GM21447 (cell line): Measurements from ENCODE around the gene AIMP1.
"Not testable (repeated sequence)": the region's sequence is repeated elsewhere in the genome, so short reads cannot be mapped to it uniquely, and the experiment has no call there.

Source experiments
- ATAC-seq: cut with Tn5 transposase; IDR thresholded peaks from one replicate; pipeline ENCODE4 v1.9.1; 2021; ENCODE audit not compliant: unreplicated experiment

The AIMP1 gene

DNA sequence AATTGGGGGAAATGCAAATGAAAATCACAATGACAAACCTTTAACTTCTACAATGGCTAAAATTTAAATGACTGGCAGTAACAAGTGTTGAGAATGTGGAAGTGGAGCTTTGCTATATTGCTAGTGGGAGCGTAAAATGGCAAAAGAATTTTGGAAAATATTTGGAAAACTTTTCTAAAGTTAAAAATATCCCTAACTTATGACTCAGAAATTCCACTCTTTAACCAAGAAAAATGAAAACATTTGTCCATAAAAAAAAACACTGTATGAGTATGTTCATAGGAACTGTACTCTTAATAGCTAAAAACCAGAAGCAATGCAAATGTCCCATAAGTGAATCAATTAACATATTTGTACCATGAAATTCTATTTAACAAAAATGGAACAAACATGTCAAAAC is 4.0 kb upstream of the AIMP1 start:
- ATAC-seq, result no peak

DNA sequence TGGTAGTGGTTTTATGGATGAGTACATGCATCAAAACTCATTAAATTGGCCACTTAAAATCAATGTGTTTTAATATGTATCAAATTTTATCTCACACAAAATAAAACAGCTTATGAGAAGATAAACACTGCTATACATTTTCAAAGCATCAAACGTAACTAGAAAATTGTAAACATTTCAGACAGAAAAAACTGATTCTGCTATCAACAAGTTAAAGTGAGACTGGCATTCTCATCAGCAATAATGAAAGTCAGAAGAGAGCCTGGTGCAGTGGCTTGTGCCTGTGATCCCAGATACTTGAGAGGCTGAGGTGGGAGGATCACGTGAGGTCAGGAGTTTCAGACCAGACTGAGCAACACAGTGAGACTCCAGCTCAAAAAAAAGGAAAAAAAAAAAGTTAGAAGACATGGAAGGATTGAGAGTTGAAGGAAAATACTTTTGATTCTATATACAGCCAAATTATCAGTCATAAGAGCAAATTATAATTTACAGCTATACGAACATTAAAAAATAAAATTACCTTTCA is 3.3 kb upstream of the AIMP1 start:
- ATAC-seq, result no peak

DNA sequence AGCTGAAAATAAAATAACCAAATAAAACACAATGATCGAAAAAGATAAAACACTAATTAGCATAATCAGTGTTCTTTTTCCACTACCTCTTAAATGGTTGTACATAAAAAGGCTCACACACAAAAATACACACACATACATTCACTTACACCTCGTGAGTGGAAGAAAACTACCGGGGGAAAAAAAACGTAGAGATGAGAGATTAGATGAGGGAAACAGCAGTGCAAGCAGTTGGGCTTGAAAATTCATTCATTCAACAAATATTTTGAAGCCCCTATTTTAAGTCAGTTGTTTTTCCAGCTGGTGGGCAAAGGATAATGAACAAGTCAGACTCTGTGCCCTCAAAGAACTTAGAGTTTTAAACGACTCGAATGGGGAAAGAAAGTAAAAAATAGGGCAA is 1.4 kb upstream of the AIMP1 start:
- no peak for ATAC-seq

GRCh38 chr4:106315476-106315967 is 828 bp upstream of the AIMP1 start:
- ATAC-seq, result peak; percentile 22

DNA sequence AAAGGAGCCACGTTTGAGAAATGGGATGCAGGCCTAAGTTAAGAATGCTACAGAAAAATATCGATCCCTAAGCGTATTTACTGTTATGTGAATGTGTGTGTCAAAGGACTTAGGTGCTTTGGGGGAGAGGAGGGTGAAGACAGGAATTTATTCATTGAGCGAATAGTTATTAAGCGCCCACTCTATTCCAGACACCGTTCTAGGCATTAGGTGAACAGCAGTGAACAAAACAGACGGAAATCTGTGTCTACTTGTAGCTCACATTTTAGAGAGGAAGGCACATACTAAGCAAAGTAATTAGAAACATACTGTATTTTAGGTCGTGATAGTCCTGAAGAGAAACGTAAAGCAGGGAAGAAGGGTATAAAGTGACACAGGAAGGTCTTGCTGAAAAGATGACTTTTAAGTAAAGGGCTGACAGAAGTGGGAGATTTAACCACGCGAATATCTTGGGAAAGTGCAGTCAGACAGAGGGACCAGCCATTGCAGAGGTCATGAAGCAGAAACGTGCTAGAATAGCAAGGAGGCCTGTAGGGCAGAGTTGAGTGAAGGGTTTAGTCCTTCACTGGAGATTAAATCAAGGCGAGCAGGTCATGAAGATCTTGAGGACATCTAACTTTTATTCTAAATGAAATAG is 541 bp downstream of the AIMP1 start:
- no peak for ATAC-seq

- ATAC-seq, result no peak
Observed at GRCh38 chr4:106317815-106318214, 1.5 kb downstream of the AIMP1 start.

DNA sequence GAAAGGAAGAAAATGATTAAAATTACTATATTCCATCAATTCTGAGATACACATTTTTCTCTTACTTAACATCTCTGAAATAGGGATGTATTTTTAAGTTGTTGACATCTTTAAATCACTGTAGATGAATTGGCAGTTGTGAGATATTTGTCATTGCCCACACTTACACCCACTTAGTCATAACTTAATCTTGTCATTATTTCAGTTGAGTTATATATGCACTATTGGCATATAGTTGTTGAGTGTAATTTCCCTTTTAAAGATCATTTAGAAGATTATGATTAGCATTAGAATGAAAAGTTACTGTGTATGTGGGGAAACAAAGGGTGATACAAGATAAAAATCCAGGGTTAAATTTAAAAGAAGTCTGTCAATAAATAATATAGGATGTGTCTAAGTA is 2.2 kb downstream of the AIMP1 start:
- no peak for ATAC-seq

DNA sequence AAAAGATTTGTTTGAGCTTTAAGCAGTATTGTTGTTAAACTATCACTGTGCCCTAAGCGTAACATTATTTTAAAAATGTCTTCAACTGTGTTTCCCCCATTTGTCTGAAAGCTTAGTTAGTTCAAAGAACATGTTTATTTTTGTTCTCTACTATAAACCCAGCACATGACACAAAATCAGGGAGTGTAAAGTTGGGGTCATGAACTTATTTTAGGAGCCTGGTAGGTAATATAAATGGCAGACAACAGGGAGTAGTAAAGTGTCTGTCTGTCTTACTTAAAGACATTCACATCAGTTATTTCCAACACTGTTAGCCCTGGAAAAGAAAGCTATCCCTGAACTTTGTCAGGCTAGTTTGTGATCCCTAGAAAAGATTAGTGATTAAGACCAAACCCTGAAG is 3.9 kb downstream of the AIMP1 start:
- no peak for ATAC-seq

GRCh38 chr4:106321168-106321567 is 4.8 kb downstream of the AIMP1 start:
- ATAC-seq, result not testable (repeated sequence)

DNA sequence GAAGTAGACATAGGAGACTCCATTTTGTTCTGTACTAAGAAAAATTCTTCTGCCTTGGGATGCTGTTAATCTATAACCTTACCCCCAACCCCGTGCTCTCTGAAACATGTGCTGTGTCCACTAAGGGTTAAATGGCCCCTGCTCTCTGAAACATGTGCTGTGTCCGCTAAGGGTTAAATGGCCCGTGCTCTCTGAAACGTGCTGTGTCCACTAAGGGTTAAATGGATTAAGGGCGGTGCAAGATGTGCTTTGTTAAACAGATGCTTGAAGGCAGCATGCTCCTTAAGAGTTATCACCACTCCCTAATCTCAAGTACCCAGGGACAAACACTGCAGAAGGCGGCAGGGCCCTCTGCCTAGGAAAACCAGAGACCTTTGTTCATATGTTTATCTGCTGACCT is 5.5 kb downstream of the AIMP1 start:
- not testable (repeated sequence) for ATAC-seq

DNA sequence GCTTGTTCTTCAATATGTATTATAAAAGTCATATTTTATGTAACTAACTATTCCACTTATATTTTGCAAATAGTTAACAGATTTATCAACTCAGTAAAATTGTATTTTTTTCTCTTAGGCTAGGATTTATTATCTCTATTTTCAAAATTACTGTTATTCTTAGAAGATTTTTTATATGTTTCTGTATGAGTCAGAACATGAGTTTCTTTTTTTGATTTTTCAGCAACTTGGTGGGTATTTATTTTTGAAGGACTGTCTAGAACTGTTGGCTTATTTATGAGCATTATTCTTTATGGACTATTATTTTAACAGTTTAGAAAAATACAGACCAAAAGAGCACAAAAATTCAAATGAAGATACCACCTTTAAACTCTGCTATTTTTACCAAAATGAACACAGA is 6.8 kb downstream of the AIMP1 start:
- ATAC-seq, result no peak

GRCh38 chr4:106325800-106326199 is 9.4 kb downstream of the AIMP1 start:
- ATAC-seq, result no peak

GRCh38 chr4:106329041-106329618 is 12.8 kb downstream of the AIMP1 start:
- peak; percentile 81 for ATAC-seq

- no peak for ATAC-seq
Observed at GRCh38 chr4:106333186-106333585, 16.8 kb downstream of the AIMP1 start.

- no peak for ATAC-seq
Observed at GRCh38 chr4:106334741-106335470, 18.6 kb downstream of the AIMP1 start.

- no peak for ATAC-seq
Observed at GRCh38 chr4:106336618-106337017, 20.3 kb downstream of the AIMP1 start.

- no peak for ATAC-seq
Observed at GRCh38 chr4:106337916-106338315, 21.6 kb downstream of the AIMP1 start.

DNA sequence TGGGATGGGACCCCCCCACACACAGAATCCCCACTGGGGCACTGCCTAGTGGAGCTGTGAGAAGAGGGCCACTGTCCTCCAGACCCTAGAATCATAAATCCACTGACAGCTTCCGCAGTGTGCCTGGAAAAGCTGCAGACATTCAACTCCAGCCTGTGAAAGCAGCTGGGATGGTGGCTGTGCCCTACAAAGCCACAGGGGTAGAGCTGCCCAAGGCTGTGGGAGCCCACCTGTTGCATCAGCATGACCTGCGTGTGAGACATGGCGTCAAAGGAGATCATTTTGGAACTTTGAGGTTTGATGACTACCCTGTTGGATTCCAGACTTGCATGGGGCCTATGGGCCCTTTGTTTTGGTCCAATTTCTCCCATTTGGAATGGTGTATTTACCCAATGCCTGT is 22.3 kb downstream of the AIMP1 start:
- ATAC-seq, result no peak

- no peak for ATAC-seq
Observed at GRCh38 chr4:106339431-106339830, 23.1 kb downstream of the AIMP1 start.

- ATAC-seq, result no peak
Observed at GRCh38 chr4:106340774-106341173, 24.4 kb downstream of the AIMP1 start.

GRCh38 chr4:106343865-106344646 is 27.7 kb downstream of the AIMP1 start:
- ATAC-seq, result no peak
